Panc1 (cell line): Measurements from ENCODE around the gene TBC1D2B.

Experiments
- CTCF ChIP-seq: fragments of 450-650 bp; IDR thresholded peaks from 2 replicates; pipeline ENCODE4 v1.5.1; 2017; ENCODE audit warnings: mild to moderate bottlenecking
- POLR2AphosphoS5 ChIP-seq: IDR thresholded peaks from 2 replicates; pipeline ENCODE4 v1.6.1; 2012; ENCODE audit warnings: mild to moderate bottlenecking, low read depth, low read length, moderate library complexity
- REST ChIP-seq, 2 experiments: IDR thresholded peaks; 2 replicates each; pipeline ENCODE4 v1.6.1; 2011 to 2012; ENCODE audit warnings: low read depth in 2 of 2, control low read depth in 1 of 2, low read length in 1 of 2, mild to moderate bottlenecking in 1 of 2, moderate library complexity in 1 of 2; ENCODE audit not compliant: insufficient read depth in 1 of 2
- SIN3A ChIP-seq: IDR thresholded peaks from 2 replicates; pipeline ENCODE4 v1.6.1; 2012; ENCODE audit warnings: low read depth, mild to moderate bottlenecking, low read length, moderate library complexity, borderline replicate concordance; ENCODE audit not compliant: insufficient read depth
- TCF7L2 ChIP-seq: IDR thresholded peaks from 2 replicates; pipeline ENCODE4 v1.6.1; 2011; ENCODE audit warnings: mild to moderate bottlenecking, low read depth, low read length, inconsistent platforms

- no peak for TF ChIP-seq CTCF
- no peak for TF ChIP-seq POLR2AphosphoS5
- TF ChIP-seq REST (IDR thresholded peaks at IDR 0.05; ENCODE audit: insufficient read depth in 1 of 2, low read depth in 2 of 2, low read length in 1 of 2) = no peak
- TF ChIP-seq SIN3A = no peak
- TF ChIP-seq TCF7L2 = no peak
Measured at GRCh38 chr15:77988347-77989295, 88.9 kb downstream of the TBC1D2B start.
